DND-41 (cell line): Measurements from ENCODE around the gene IL22.

Source experiments
- EZH2 ChIP-seq: IDR thresholded peaks from 3 replicates; pipeline ENCODE4 v1.6.1; 2012; ENCODE audit warnings: borderline replicate concordance, low read depth, mild to moderate bottlenecking, moderate library complexity, low read length, inconsistent platforms; ENCODE audit not compliant: severe bottlenecking
- TF ChIP-seq, protein P1 (sequence below): IDR thresholded peaks from 2 replicates; pipeline ENCODE4 v1.5.1; 2012; ENCODE audit warnings: borderline replicate concordance, low read length, moderate library complexity, mild to moderate bottlenecking; ENCODE audit not compliant: poor library complexity, severe bottlenecking; ENCODE audit errors: extremely low read depth

DNA sequence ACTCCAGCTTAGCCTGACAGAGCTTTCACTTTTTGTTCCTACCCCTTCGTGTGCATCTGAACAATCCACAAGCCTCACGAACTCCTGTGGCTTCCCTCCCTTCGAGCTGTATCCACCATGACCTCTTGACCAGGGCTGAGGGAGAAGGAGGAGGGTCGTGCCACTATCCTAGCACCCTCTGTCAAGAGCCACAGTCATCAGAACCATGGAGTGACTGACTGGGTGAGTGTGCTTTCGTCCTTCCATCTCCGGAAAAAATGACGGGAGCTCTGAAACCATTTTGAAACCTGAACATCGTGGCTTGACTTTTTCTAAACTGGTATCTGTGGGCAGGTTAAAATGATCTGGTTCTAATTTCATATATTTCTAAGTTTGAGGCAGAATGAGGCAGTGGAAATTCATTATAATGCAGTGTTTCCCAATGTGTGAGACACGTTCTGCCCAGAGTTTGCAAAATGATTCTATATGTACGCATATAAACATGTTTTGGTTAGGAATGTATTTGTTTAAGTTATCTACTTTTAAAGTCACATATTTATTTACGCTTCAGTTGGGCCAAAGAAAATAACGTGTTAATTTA lies 54.8 kb downstream of the IL22 start:
- TF ChIP-seq, protein P1, sequence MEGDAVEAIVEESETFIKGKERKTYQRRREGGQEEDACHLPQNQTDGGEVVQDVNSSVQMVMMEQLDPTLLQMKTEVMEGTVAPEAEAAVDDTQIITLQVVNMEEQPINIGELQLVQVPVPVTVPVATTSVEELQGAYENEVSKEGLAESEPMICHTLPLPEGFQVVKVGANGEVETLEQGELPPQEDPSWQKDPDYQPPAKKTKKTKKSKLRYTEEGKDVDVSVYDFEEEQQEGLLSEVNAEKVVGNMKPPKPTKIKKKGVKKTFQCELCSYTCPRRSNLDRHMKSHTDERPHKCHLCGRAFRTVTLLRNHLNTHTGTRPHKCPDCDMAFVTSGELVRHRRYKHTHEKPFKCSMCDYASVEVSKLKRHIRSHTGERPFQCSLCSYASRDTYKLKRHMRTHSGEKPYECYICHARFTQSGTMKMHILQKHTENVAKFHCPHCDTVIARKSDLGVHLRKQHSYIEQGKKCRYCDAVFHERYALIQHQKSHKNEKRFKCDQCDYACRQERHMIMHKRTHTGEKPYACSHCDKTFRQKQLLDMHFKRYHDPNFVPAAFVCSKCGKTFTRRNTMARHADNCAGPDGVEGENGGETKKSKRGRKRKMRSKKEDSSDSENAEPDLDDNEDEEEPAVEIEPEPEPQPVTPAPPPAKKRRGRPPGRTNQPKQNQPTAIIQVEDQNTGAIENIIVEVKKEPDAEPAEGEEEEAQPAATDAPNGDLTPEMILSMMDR, result no peak
- no peak for TF ChIP-seq EZH2
